Astrocyte (in vitro differentiated cells and primary cell): ENCODE measurements around the gene SYT14. TPM values are rescaled to one million over a fixed set of nuclear protein-coding genes. Genes with fewer than 3 reads are reported as not detected.

ENCODE experiments used
- DNase-seq: peaks from one replicate; pipeline ENCODE4 v3.0.0-alpha.2; 2010; ENCODE audit warnings: low read depth
- FAIRE-seq: peaks from 2 replicates; lab custom pipeline; 2011; peaks lifted over from hg19 to GRCh38; lab: Jason Lieb, UNC
- H2AFZ ChIP-seq: 2 replicates; pipeline ENCODE4 v1.6.0; 2012; ENCODE audit warnings: low read depth, low read length, inconsistent platforms
- H3K27ac ChIP-seq: 2 replicates; pipeline ENCODE4 v1.5.1; 2011; ENCODE audit warnings: low read depth, low read length, inconsistent platforms
- H3K27me3 ChIP-seq: 2 replicates; pipeline ENCODE4 v1.6.0; 2011; ENCODE audit warnings: low read length, inconsistent platforms; ENCODE audit not compliant: insufficient read depth
- H3K36me3 ChIP-seq: 2 replicates; pipeline ENCODE4 v1.5.1; 2011; ENCODE audit warnings: low read length, inconsistent platforms; ENCODE audit not compliant: insufficient read depth
- H3K4me1 ChIP-seq: 2 replicates; pipeline ENCODE4 v1.5.1; 2011; ENCODE audit warnings: low read length, inconsistent platforms; ENCODE audit not compliant: insufficient read depth
- H3K4me2 ChIP-seq: 2 replicates; pipeline ENCODE4 v1.6.0; 2012; ENCODE audit warnings: low read length, inconsistent platforms
- H3K4me3 ChIP-seq: 2 replicates; pipeline ENCODE4 v1.5.1; 2011; ENCODE audit warnings: low read depth, mild to moderate bottlenecking, low read length, inconsistent platforms; ENCODE audit not compliant: insufficient read depth
- H3K79me2 ChIP-seq: 2 replicates; pipeline ENCODE4 v1.6.0; 2012; ENCODE audit warnings: mild to moderate bottlenecking, low read length, inconsistent platforms; ENCODE audit not compliant: insufficient read depth
- H3K9ac ChIP-seq: 2 replicates; pipeline ENCODE4 v1.6.0; 2012; ENCODE audit warnings: mild to moderate bottlenecking, low read length, inconsistent platforms
- H3K9me3 ChIP-seq: 2 replicates; pipeline ENCODE4 v1.5.1; 2012; ENCODE audit warnings: low read depth, mild to moderate bottlenecking, low read length, inconsistent platforms; ENCODE audit not compliant: insufficient read depth
- H4K20me1 ChIP-seq: 2 replicates; pipeline ENCODE4 v1.6.0; 2012; ENCODE audit warnings: low read length, inconsistent platforms; ENCODE audit not compliant: insufficient read depth
- H3K27ac Mint-ChIP-seq: one replicate; pipeline ENCODE4 v1.8.0; 2021; ENCODE audit warnings: mild to moderate bottlenecking, mixed read lengths; ENCODE audit not compliant: unreplicated experiment
- H3K27me3 Mint-ChIP-seq: one replicate; pipeline ENCODE4 v1.8.0; 2021; ENCODE audit warnings: low read depth, mixed read lengths; ENCODE audit not compliant: unreplicated experiment
- H3K36me3 Mint-ChIP-seq: one replicate; pipeline ENCODE4 v1.8.0; 2021; ENCODE audit warnings: low read depth, mixed read lengths; ENCODE audit not compliant: unreplicated experiment
- H3K4me1 Mint-ChIP-seq: one replicate; pipeline ENCODE4 v1.8.0; 2021; ENCODE audit warnings: low read depth, mixed read lengths; ENCODE audit not compliant: unreplicated experiment
- H3K4me3 Mint-ChIP-seq: one replicate; pipeline ENCODE4 v1.8.0; 2021; ENCODE audit warnings: mild to moderate bottlenecking, moderate library complexity, mixed read lengths; ENCODE audit not compliant: unreplicated experiment
- H3K9me3 Mint-ChIP-seq: one replicate; pipeline ENCODE4 v1.8.0; 2021; ENCODE audit warnings: mild to moderate bottlenecking, mixed read lengths; ENCODE audit not compliant: unreplicated experiment
- EZH2 ChIP-seq: IDR thresholded peaks from 2 replicates; pipeline ENCODE4 v1.6.1; 2012; ENCODE audit warnings: mild to moderate bottlenecking, low read length, inconsistent platforms; ENCODE audit not compliant: insufficient read depth
- total RNA-seq: library from RNA; stranded (reverse); gene quantifications from 2 replicates; pipeline ENCODE4 v1.2.1, GENCODE V29; 2021
- TF ChIP-seq, protein P1 (sequence below): IDR thresholded peaks from 2 replicates; pipeline ENCODE4 v1.5.1; 2011; ENCODE audit warnings: low read depth, mild to moderate bottlenecking, inconsistent platforms, low read length, moderate library complexity; ENCODE audit not compliant: insufficient read depth

Gene SYT14
- total RNA-seq, 1 donor from 2014 or later = 6.1 TPM

DNA sequence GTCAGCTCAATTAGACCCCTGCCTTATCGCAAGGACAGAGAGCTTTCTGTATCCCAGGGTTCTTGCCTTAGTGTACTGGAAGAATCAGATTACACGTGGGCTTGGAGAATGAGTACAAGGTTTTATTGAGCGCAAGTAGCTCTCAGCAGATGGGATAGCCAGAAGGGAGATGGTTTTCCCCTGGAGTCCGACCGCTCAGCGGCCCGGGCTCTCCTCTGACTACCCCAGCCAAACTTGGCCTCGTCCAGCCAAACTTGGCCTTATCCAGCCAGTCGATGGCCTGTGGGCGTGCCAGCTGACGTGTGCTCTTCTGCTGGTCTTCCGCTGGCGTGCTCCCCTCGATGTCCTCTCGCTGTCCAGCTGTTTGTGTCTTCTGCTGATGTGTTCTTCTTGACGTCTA lies 136.9 kb downstream of the SYT14 start:
- H3K27me3 ChIP-seq = no peaks in the 10 kb centered on the region
- H3K9me3 ChIP-seq = no peaks in the 10 kb centered on the region
- no peak overlapping the region for H3K4me2 ChIP-seq
- Mint-ChIP-seq H3K27ac (no peak overlapping the region), H3K9me3 (no peaks in the 10 kb centered on the region), H3K4me3 (no peak overlapping the region), H3K4me1 (no peaks in the 10 kb centered on the region), H3K27me3 (no peaks in the 10 kb centered on the region), H3K36me3 (no peaks in the 10 kb centered on the region)
- H3K4me3 ChIP-seq = no peak overlapping the region
- H3K9ac ChIP-seq = no peak overlapping the region
- no peaks in the 10 kb centered on the region for H3K36me3 ChIP-seq
- no peaks in the 10 kb centered on the region for H3K79me2 ChIP-seq
- no peak for TF ChIP-seq EZH2
- TF ChIP-seq, protein P1, sequence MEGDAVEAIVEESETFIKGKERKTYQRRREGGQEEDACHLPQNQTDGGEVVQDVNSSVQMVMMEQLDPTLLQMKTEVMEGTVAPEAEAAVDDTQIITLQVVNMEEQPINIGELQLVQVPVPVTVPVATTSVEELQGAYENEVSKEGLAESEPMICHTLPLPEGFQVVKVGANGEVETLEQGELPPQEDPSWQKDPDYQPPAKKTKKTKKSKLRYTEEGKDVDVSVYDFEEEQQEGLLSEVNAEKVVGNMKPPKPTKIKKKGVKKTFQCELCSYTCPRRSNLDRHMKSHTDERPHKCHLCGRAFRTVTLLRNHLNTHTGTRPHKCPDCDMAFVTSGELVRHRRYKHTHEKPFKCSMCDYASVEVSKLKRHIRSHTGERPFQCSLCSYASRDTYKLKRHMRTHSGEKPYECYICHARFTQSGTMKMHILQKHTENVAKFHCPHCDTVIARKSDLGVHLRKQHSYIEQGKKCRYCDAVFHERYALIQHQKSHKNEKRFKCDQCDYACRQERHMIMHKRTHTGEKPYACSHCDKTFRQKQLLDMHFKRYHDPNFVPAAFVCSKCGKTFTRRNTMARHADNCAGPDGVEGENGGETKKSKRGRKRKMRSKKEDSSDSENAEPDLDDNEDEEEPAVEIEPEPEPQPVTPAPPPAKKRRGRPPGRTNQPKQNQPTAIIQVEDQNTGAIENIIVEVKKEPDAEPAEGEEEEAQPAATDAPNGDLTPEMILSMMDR = no peak
- DNase-seq (no peak), FAIRE-seq (no peak)
- no peaks in the 10 kb centered on the region for H4K20me1 ChIP-seq
- H3K27ac ChIP-seq = no peak overlapping the region
- no peak overlapping the region for H2AFZ ChIP-seq
- H3K4me1 ChIP-seq = no peaks in the 10 kb centered on the region

DNA sequence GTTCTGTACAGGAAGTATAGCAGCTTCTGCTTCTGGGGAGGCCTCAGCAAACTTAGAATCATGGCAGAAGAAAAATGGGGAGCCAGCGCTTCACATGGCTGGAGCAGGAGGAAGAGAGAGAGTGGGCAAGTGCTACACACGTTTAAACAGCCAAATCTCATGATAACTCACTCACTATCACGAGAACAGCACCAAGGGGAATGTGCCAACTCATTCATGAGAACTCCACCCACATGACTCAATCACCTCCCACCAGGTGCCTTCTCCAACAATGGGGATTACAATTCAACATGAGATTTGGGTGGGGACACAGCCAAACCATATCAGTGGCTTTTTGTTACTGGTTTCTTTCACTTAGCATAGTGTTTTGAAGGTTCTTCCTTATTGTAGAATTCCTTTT lies 138.6 kb downstream of the SYT14 start:
- no peaks in the 10 kb centered on the region for H3K27me3 Mint-ChIP-seq
- H3K36me3 Mint-ChIP-seq = no peaks in the 10 kb centered on the region
- Histone ChIP-seq H3K9ac (no peak overlapping the region), H3K4me1 (no peaks in the 10 kb centered on the region), H3K4me2 (no peak overlapping the region), H3K79me2 (no peaks in the 10 kb centered on the region), H2AFZ (no peak overlapping the region), H3K36me3 (no peaks in the 10 kb centered on the region), H4K20me1 (no peaks in the 10 kb centered on the region), H3K27me3 (no peaks in the 10 kb centered on the region), H3K4me3 (no peak overlapping the region), H3K27ac (no peak overlapping the region), H3K9me3 (no peaks in the 10 kb centered on the region)
- no peaks in the 10 kb centered on the region for H3K4me1 Mint-ChIP-seq
- H3K27ac Mint-ChIP-seq = no peak overlapping the region
- no peak overlapping the region for H3K4me3 Mint-ChIP-seq
- DNase-seq = no peak
- no peak for FAIRE-seq
- TF ChIP-seq, protein P1 = no peak
- TF ChIP-seq EZH2 = no peak
- no peaks in the 10 kb centered on the region for H3K9me3 Mint-ChIP-seq

DNA sequence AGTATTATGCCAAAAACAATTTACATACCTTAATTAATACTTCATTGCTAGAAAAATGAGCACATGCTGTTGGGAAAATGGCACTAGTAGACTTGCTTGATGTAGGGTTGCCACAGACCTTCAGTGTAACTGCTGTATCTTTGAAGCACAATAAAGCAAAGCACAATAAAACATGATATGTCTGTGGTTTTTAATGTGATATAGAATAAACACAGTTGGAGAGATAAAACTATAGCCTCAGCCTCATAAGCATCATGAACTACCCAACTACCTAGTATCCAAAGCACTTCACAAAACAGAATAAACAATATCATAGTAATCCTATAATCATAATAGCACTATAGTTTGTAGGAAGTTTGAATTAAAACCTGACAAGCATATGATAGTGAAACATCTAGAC lies 143.5 kb downstream of the SYT14 start:
- FAIRE-seq (no peak), DNase-seq (no peak)
- Histone ChIP-seq H3K27ac (no peak overlapping the region), H3K9me3 (no peaks in the 10 kb centered on the region), H2AFZ (no peak overlapping the region), H3K9ac (no peak overlapping the region), H3K4me3 (no peak overlapping the region), H3K27me3 (no peaks in the 10 kb centered on the region), H3K4me1 (no peaks in the 10 kb centered on the region), H4K20me1 (no peaks in the 10 kb centered on the region), H3K36me3 (no peaks in the 10 kb centered on the region), H3K4me2 (no peak overlapping the region), H3K79me2 (no peaks in the 10 kb centered on the region)
- H3K4me1 Mint-ChIP-seq = no peaks in the 10 kb centered on the region
- no peaks in the 10 kb centered on the region for H3K36me3 Mint-ChIP-seq
- TF ChIP-seq, protein P1 = no peak
- no peak for TF ChIP-seq EZH2
- H3K4me3 Mint-ChIP-seq = no peak overlapping the region
- no peaks in the 10 kb centered on the region for H3K27me3 Mint-ChIP-seq
- no peak overlapping the region for H3K27ac Mint-ChIP-seq
- no peaks in the 10 kb centered on the region for H3K9me3 Mint-ChIP-seq
